GM18951 (cell line): ENCODE data around the gene PARD3.

Experiments
- POLR2A ChIP-seq: IDR thresholded peaks from 4 replicates; pipeline ENCODE4 v1.6.1; 2011; ENCODE audit warnings: mild to moderate bottlenecking; ENCODE audit not compliant: insufficient read length, insufficient read depth; ENCODE audit errors: extremely low read depth
- in situ Hi-C: fragments of 300-500 bp; cut with MboI; formaldehyde crosslinking; loops from one replicate; pipeline ENCODE4 v1.12.0; 2022; ENCODE audit warnings: low sequenced_read_pairs, mixed read lengths, inconsistent platforms; ENCODE audit not compliant: unreplicated experiment

Gene PARD3

GRCh38 chr10:34697351-34698247 is 117.5 kb downstream of the PARD3 start:
- in situ Hi-C loops, result no loop called here

DNA sequence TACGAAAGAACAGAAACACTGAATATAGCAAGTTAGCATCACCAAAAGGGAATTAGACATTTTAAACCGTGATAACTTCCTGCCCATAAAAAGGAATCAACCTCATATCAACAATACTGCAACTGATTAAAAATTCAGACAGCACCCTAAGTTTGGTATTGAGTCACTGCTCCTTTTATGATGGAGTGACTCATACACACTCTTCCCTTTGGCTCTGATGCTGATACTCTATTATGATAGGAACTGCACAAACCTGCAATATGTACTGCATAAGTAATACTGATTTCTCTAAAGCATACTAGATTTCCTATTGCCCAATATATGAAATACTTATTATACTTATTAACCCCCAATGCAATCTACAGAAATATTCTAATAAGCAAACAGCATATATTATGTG is 118.7 kb downstream of the PARD3 start:
- in situ Hi-C loops, result no loop called here
- no peak for TF ChIP-seq POLR2A

More at GRCh38 chr10:34697351-34698247, 117.5 kb downstream of the PARD3 start:
- TF ChIP-seq POLR2A, result no peak

- TF ChIP-seq POLR2A, result no peak
- in situ Hi-C loops, result no loop called here
Observed at GRCh38 chr10:34690383-34691049, 124.6 kb downstream of the PARD3 start.

GRCh38 chr10:34689053-34689452 is 126.0 kb downstream of the PARD3 start:
- TF ChIP-seq POLR2A, result no peak
- in situ Hi-C loops, result no loop called here

DNA sequence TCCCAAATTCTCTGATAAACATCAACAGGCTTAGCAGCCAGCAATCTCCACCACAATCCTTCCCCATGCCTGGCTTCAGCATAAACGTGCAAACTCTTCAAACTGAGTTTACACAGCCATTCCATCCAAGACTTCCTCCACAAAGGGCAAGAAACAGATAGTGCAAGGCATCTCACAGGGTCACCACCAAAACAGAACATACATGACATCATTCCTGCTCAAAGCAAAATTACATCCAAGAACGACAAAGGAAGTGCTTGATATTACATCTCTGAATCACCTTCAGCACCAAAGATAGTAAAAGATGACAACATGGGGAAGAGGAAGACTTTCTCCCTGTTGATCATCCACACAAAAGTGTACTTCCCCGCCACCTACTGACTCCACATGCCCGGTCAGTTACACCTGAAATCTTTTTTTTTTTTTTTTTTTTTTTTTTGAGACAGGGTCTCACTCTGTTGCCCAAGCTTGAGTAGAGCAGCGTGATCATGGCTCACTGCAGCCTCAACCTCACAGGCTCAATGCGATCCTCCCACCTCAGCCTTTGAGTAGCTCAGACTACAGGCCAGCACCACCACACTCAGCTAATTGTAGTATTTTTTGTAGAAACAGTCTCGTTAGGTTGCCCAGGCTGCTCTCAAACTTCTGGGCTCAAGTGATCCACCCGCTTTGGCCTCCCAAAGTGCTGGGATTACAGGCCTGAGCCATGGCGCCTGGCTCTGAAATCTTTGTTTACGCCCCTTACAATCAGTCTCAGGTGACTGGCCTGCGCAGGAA is 127.5 kb downstream of the PARD3 start:
- in situ Hi-C loops, result no loop called here
- no peak for TF ChIP-seq POLR2A

DNA sequence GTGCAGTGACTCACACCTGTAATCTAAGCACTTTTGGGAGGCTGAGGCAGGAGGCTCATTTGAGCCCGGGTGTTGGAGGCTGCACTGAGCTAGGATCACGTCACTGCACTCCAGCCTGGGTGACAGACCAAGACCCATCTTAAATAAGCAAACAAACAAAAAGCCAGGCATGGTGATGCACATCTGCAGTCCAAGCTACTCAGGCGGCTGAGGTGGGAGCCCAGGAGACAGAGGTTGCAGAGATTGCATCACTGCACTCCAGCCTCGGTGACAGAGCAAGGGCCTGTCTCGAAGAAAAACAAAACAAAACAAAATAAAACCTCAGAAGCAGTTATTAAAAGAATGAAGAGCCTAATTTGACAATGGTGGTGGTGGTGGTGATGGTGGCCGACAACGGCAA is 132.5 kb downstream of the PARD3 start:
- TF ChIP-seq POLR2A, result no peak
- in situ Hi-C loops, result no loop called here

- no peak for TF ChIP-seq POLR2A
- in situ Hi-C loops, result no loop called here
Observed at GRCh38 chr10:34681933-34682332, 133.2 kb downstream of the PARD3 start.

GRCh38 chr10:34679177-34679576 is 135.9 kb downstream of the PARD3 start:
- in situ Hi-C loops, result no loop called here
- TF ChIP-seq POLR2A, result no peak

DNA sequence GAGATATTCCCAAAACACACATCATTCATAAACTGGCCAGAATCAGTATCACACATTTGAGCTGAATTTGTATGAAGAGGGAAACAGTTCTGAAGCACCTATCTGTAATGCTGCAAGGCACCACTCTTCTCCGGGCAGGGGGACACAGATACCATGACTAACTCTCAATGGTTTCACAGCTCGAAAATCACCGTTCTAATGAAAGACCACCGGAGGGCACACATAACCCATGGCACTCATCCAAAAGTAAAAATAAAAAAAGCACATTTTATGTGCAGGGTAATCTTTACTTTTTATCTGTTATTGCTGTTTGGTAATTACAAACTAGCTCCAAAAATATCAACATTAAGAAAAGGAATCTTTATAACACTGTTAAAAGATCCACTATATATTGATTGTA is 137.5 kb downstream of the PARD3 start:
- in situ Hi-C loops, result no loop called here
- no peak for TF ChIP-seq POLR2A

DNA sequence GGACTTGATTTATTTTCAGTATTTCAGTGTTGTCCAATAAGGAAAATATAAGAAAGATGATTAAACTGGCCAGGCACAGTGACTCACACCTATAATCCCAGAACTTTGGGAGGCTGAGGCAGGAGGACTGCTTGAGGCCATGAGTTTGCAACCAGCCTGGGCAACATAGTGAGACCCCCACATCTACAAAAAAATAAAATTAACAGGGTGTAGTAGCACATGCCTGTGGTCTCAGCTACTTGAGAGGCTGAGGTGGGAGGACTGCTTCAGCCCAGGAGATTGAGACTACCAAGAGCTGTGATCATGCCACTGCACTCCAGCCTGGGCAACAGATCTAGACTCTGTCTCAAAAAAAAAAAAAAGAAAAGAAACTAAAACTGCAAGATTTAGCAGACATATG is 138.0 kb downstream of the PARD3 start:
- no peak for TF ChIP-seq POLR2A
- in situ Hi-C loops, result no loop called here

- no peak for TF ChIP-seq POLR2A
- in situ Hi-C loops, result no loop called here
Observed at GRCh38 chr10:34674176-34674575, 140.9 kb downstream of the PARD3 start.

DNA sequence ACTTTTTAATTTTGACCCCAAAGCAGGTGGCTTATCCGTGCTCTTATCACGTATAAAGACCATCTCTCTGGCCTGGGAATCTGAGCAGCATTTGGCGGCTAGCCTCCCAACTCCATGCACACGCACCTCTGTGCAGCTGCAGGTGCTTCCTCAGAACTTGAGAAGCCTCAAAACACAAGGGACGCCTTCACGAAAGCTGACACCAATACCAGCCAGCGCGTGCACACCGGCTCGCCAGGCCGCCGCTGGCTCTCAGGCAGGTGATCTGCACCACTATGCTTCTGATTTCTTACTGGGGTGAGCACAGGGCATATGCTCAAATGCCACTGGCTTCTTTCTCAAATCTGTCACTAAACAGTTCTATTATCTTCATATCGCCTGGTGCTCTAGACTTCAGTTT is 145.0 kb downstream of the PARD3 start:
- in situ Hi-C loops, result no loop called here
- TF ChIP-seq POLR2A, result no peak

DNA sequence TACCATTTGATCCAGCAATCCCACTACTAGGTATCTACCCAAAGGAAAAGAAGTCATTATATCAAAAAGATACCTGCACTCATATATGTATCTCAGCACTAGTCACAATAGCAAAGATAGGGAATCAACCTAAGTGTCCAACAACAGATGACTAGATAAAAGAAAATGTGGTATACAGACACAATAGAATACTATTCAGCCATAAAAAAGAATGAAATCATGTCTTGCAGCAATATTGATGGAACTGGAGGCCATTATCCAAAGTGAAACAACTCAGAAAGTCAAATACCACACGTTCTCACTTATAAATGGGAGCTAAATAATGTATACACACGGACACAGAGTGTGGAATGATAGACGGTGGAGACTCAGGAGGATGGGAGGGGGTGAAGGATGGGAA is 146.0 kb downstream of the PARD3 start:
- in situ Hi-C loops, result no loop called here
- no peak for TF ChIP-seq POLR2A
